Adrenal gland (tissue), 12 donors: ENCODE results near the gene AGXT. TPM values are rescaled to one million over a fixed set of nuclear protein-coding genes. Genes with fewer than 3 reads are reported as not detected.
A peak's percentile ranks its signal among the peaks of the same experiment; 100 is the strongest.

Experiments used
- DNase-seq, 7 donors: peaks; one replicate each; pipeline ENCODE4 v3.0.0-alpha.2; 2019 to 2020
- H3K27ac ChIP-seq, 5 donors: fragments of 200-600 bp; sonication (generic) in 4 of 5; 1 replicate in 3 of 5; 2 replicates in 2 of 5; pipeline versions ENCODE4 v1.5.1 to v1.8.0; 2016 to 2020; ENCODE audit warnings: mild to moderate bottlenecking in 1 of 5
- H3K27me3 ChIP-seq: fragments of 200-600 bp; 2 replicates; pipeline ENCODE4 v1.8.0; 2021
- H3K36me3 ChIP-seq, 2 donors: fragments of 200-600 bp; replicated peaks in 1 of 2; 1 replicate in 1 of 2; 2 replicates in 1 of 2; pipeline versions ENCODE4 v1.5.1 to v1.8.0; 2018 to 2022
- H3K4me1 ChIP-seq, 2 donors: fragments of 200-600 bp; replicated peaks in 1 of 2; 1 replicate in 1 of 2; 2 replicates in 1 of 2; pipeline versions ENCODE4 v1.5.1 to v1.8.0; 2018 to 2021
- H3K4me3 ChIP-seq, 4 donors: fragments of 200-600 bp; sonication (generic) in 3 of 4; one replicate each; pipeline ENCODE4 v1.5.1; 2016 to 2018
- H3K9me3 ChIP-seq, 3 donors: fragments of 200-600 bp; sonication (generic) in 1 of 3; replicated peaks in 1 of 3; 1 replicate in 2 of 3; 2 replicates in 1 of 3; pipeline versions ENCODE4 v1.5.1 to v1.8.0; 2016 to 2021
- CTCF ChIP-seq, 6 experiments: fragments of 450-650 bp in 4 of 6; fragments of 200-600 bp in 2 of 6; sonication (generic) in 1 of 6; IDR thresholded peaks; 1 replicate in 5 of 6; 2 replicates in 1 of 6; pipeline versions ENCODE4 v1.5.1 to v1.8.0; 2016 to 2021; ENCODE audit warnings: antibody characterized with exemption in 6 of 6, mild to moderate bottlenecking in 2 of 6, moderate library complexity in 1 of 6
- POLR2A ChIP-seq, 2 donors: fragments of 450-650 bp; IDR thresholded peaks; one replicate each; pipeline ENCODE4 v1.6.1; 2017; ENCODE audit warnings: antibody characterized with exemption in 2 of 2, mild to moderate bottlenecking in 2 of 2, moderate library complexity in 1 of 2
- WGBS, 4 donors: extraction: QIAGEN DNeasy Blood & Tissue Kit in 2 of 4; methylation state at CpG; one replicate each; pipeline versions ENCODE4 v1.1.5 to v1.1.7; 2013 to 2017; 5-methylcytosine and 5-hydroxymethylcytosine counted together
- intact Hi-C, 2 donors: fragments of 100-400 bp; cut with DNase I; formaldehyde crosslinking; loops; one replicate each; pipeline versions ENCODE4 v1.14.1 to v1.15.0; 2022 to 2023
- polyA plus RNA-seq, 3 donors: library from polyadenylated mRNA; stranded (reverse); fragments of 200-250 nt in 2 of 3; fragments of 350-450 nt in 1 of 3; fragmentation: Illumina TruSeq in 1 of 3; extraction: RNeasy Lipid Tissue Mini Kit (QIAGEN cat#74804) in 1 of 3; gene quantifications; one replicate each; pipeline ENCODE4 v1.2.3, GENCODE V29; 2013 to 2014
- total RNA-seq, 9 donors: library from RNA; depleted of rRNA in 4 of 9; stranded (reverse); fragments of >200 nt in 4 of 9; fragments of 120-200 nt in 1 of 9; fragmentation: NEBNext Ultra II Directional in 1 of 9; extraction: Animal tissue kit (Norgen Biotek cat#: 25700) in 1 of 9; gene quantifications; one replicate each; pipeline versions ENCODE4 v1.1.0 to v1.2.4, GENCODE V29; 2013 to 2023
- donor health status: healthy with polysubstance abuse.
- donor health status: Bipolar disorder and iron deficiency.
- donor health status: DM: yes; HTN: yes; CAD: no.
- donor health status: DM: no; HTN: no; CAD: no.
- donor health status: DM: no; HTN: no; CAD: no.
- donor health status: DM: yes; HTN: yes; CAD: no.

The AGXT gene
- total and polyA plus RNA-seq, 12 donors, result 0.14 to 1.2 (median 0.47) TPM; not detected in 3

GRCh38 chr2:240846873-240847595 is 21.6 kb upstream of the AGXT start:
- no peaks in the 10 kb centered on the region for H3K27me3 ChIP-seq
- H3K9me3 ChIP-seq, result no peaks in the 10 kb centered on the region
- H3K4me3 ChIP-seq, result no peak overlapping the region
- no peaks in the 10 kb centered on the region for H3K36me3 ChIP-seq
- intact Hi-C loops, result no loop called here
- 70 to 78% (median 74%) methylated on average over 3 to 5 of the region's 5 CpGs for WGBS, 4 donors
- peak in 1 of 7 donors; percentile 34 for DNase-seq
- TF ChIP-seq CTCF (IDR thresholded peaks at IDR 0.05) (no peak), POLR2A (IDR thresholded peaks at IDR 0.05) (no peak)
- no peak overlapping the region for H3K27ac ChIP-seq
- H3K4me1 ChIP-seq, result no peaks in the 10 kb centered on the region

- 87 to 92% (median 87%) methylated on average over 13 of the region's 13 CpGs for WGBS, 4 donors
- no peak for TF ChIP-seq CTCF (IDR thresholded peaks at IDR 0.05)
- TF ChIP-seq POLR2A (IDR thresholded peaks at IDR 0.05), result no peak
- Histone ChIP-seq H3K4me1 (no peaks in the 10 kb centered on the region), H3K27ac (no peak overlapping the region), H3K9me3 (no peaks in the 10 kb centered on the region), H3K36me3 (no peaks in the 10 kb centered on the region), H3K27me3 (no peaks in the 10 kb centered on the region), H3K4me3 (no peak overlapping the region)
- no peak for DNase-seq
- intact Hi-C loops, result no loop called here
Observed at GRCh38 chr2:240847817-240848216, 20.8 kb upstream of the AGXT start.

- Histone ChIP-seq H3K27ac (no peak overlapping the region), H3K27me3 (no peaks in the 10 kb centered on the region), H3K9me3 (no peaks in the 10 kb centered on the region), H3K4me3 (no peak overlapping the region), H3K36me3 (no peaks in the 10 kb centered on the region), H3K4me1 (no peaks in the 10 kb centered on the region)
- 65 to 81% (median 77%) methylated on average over 12 of the region's 12 CpGs for WGBS, 4 donors
- intact Hi-C loops, result no loop called here
- no peak for DNase-seq
- TF ChIP-seq POLR2A (IDR thresholded peaks at IDR 0.05), result no peak
- TF ChIP-seq CTCF (IDR thresholded peaks at IDR 0.05), result no peak
Observed at GRCh38 chr2:240848900-240849680, 19.5 kb upstream of the AGXT start.

GRCh38 chr2:240850026-240850425 is 18.6 kb upstream of the AGXT start:
- no peaks in the 10 kb centered on the region for H3K4me1 ChIP-seq
- H3K36me3 ChIP-seq, result no peaks in the 10 kb centered on the region
- intact Hi-C loops, result loop anchor here in 1 of 2 donors (10.0 kb wide), 3 partner anchors 135 to 365 kb away; no protein-coding TSS in a partner anchor
- no peak for TF ChIP-seq POLR2A (IDR thresholded peaks at IDR 0.05)
- DNase-seq, result no peak
- no peak overlapping the region for H3K27ac ChIP-seq
- WGBS, 4 donors, result 73 to 87% (median 80%) methylated on average over 6 to 11 of the region's 11 CpGs
- H3K9me3 ChIP-seq, result no peaks in the 10 kb centered on the region
- H3K4me3 ChIP-seq, result no peak overlapping the region
- no peaks in the 10 kb centered on the region for H3K27me3 ChIP-seq
